SU-DHL-6 (cell line): ENCODE measurements around the gene EWSR1.

ENCODE experiments used
- CTCF ChIP-seq: fragments of 200-600 bp; sonication (generic); IDR thresholded peaks from one replicate; pipeline ENCODE4 v1.5.1; 2017; ENCODE audit warnings: antibody characterized with exemption, mild to moderate bottlenecking, low read length, moderate library complexity; ENCODE audit not compliant: insufficient read depth, poor library complexity, severe bottlenecking
- EZH2phosphoT487 ChIP-seq: fragments of 200-600 bp; sonication (generic), shearing (Covaris generic); conservative IDR thresholded peaks from 2 replicates; pipeline ENCODE4 v1.6.1; 2018; ENCODE audit warnings: mild to moderate bottlenecking, antibody characterized with exemption, low read length, moderate library complexity, mixed read lengths

- TF ChIP-seq CTCF (no peak), EZH2phosphoT487 (no peak)
These were observed 1.3 kb upstream of the EWSR1 start for GRCh38 chr22:29266564-29267461.
